ENCODE results near the gene ZBTB47.

ZBTB47 gene

GRCh38 chr3:42683875-42684598, 30.5 kb downstream of the ZBTB47 start:
- Histone ChIP-seq H3K36me3 (ENCODE audit: insufficient read depth) (no peaks in the 10 kb centered on the region), H3K4me3 (IDR thresholded peaks at IDR 0.05; ENCODE audit: insufficient read depth, low read depth, low read length) (no peak overlapping the region), H3K27me3 (ENCODE audit: insufficient read depth, low read depth) (no peaks in the 10 kb centered on the region), H4K20me1 (ENCODE audit: insufficient read depth) (no peaks in the 10 kb centered on the region), H3K9ac (no peak overlapping the region), H3K27ac (no peak overlapping the region), H2AFZ (ENCODE audit: low read depth) (no peak overlapping the region), H3K4me1 (ENCODE audit: low read depth, poor library complexity, severe bottlenecking) (peaks cover 2% of the 10 kb centered on the region), H3K4me2 (no peak overlapping the region), H3K79me2 (ENCODE audit: insufficient read depth, low read depth) (no peaks in the 10 kb centered on the region)
- no peak for TF ChIP-seq CTCF (conservative IDR thresholded peaks at IDR 0.05; ENCODE audit: low read depth, low read length)

DNA sequence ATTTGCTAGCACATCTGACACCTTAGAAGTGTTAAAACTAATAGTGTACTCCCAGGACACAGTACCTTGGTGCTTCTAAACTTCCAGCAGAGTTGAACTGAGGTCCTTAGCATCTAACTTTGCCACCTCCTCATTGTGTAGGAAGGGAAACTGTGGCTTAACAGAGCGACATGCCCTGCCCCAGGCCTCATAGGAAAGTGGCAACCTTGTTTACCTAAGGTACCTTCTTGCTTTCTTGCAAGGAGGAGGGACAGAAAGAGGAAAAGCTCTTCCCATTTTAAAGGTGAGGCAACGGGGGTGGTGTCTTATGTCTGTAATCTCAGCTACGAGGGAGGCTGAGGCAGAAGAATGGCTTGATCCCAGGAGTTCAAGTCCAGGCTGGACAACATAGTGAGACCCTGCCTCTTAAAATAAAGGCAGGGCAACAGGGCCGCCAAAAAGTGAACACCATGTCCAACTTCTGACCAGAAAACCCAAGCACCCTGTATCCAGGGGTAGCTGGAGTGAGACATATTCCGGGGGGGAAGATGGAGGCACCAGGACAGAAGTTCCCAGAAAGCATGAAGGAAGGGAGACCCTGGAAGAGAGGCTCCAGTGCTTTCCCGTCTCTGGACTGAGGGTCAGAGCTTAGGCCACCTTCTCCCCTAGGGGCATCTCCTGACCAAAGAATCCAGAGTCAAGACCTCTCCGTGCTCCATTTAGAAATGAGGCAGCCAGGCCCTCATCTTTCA, 31.3 kb downstream of the ZBTB47 start:
- Histone ChIP-seq H3K4me1 (ENCODE audit: low read depth, poor library complexity, severe bottlenecking) (no peaks in the 10 kb centered on the region), H3K27ac (no peak overlapping the region), H3K4me2 (no peak overlapping the region), H2AFZ (ENCODE audit: low read depth) (no peak overlapping the region), H3K27me3 (ENCODE audit: insufficient read depth, low read depth) (no peaks in the 10 kb centered on the region), H4K20me1 (ENCODE audit: insufficient read depth) (no peaks in the 10 kb centered on the region), H3K4me3 (IDR thresholded peaks at IDR 0.05; ENCODE audit: insufficient read depth, low read depth, low read length) (no peak overlapping the region), H3K9ac (no peak overlapping the region), H3K79me2 (ENCODE audit: insufficient read depth, low read depth) (no peaks in the 10 kb centered on the region), H3K36me3 (ENCODE audit: insufficient read depth) (no peaks in the 10 kb centered on the region)
- no peak for TF ChIP-seq CTCF (conservative IDR thresholded peaks at IDR 0.05; ENCODE audit: low read depth, low read length)

DNA sequence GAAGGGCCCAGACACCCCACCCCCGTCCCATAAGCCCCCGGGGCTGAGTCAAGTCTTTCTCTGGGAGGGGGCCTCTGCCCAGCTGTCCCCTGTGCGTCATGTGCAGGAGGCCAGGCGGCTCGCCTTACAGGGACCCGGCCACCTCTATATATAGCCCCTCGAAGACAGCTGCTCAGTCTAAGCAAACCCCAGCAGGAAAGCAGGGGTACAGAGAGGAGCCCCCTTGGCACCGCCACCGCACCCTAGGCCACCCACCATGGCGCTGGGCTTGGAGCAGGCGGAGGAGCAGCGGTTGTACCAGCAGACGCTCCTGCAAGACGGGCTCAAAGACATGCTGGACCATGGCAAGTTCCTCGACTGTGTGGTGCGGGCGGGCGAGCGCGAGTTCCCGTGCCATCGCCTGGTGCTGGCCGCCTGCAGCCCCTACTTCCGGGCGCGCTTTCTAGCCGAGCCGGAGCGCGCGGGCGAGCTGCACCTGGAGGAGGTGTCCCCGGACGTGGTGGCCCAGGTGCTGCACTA, 31.9 kb downstream of the ZBTB47 start, which contains the start of gene KLHL40:
TSS of gene KLHL40 (plus strand) at position 175 of the 519 bp plus-strand sequence. CDS start at position 257, 82 bp downstream.
- H3K4me2 ChIP-seq: no peak within 1 kb of the TSS
- H3K4me1 ChIP-seq (ENCODE audit: low read depth, poor library complexity, severe bottlenecking): no peaks in the 10 kb centered on the region
- H3K36me3 ChIP-seq (ENCODE audit: insufficient read depth): no peaks in the 10 kb centered on the region
- no peak within 1 kb of the TSS for H3K4me3 ChIP-seq (IDR thresholded peaks at IDR 0.05; ENCODE audit: insufficient read depth, low read depth, low read length)
- no peak for TF ChIP-seq CTCF (conservative IDR thresholded peaks at IDR 0.05; ENCODE audit: low read depth, low read length)
- H4K20me1 ChIP-seq (ENCODE audit: insufficient read depth): no peaks in the 10 kb centered on the region
- no peak within 1 kb of the TSS for H3K27ac ChIP-seq
- H3K79me2 ChIP-seq (ENCODE audit: insufficient read depth, low read depth): no peaks in the 10 kb centered on the region
- H2AFZ ChIP-seq (ENCODE audit: low read depth): no peak within 1 kb of the TSS
- H3K27me3 ChIP-seq (ENCODE audit: insufficient read depth, low read depth): no peaks in the 10 kb centered on the region
- H3K9ac ChIP-seq: no peak within 1 kb of the TSS

DNA sequence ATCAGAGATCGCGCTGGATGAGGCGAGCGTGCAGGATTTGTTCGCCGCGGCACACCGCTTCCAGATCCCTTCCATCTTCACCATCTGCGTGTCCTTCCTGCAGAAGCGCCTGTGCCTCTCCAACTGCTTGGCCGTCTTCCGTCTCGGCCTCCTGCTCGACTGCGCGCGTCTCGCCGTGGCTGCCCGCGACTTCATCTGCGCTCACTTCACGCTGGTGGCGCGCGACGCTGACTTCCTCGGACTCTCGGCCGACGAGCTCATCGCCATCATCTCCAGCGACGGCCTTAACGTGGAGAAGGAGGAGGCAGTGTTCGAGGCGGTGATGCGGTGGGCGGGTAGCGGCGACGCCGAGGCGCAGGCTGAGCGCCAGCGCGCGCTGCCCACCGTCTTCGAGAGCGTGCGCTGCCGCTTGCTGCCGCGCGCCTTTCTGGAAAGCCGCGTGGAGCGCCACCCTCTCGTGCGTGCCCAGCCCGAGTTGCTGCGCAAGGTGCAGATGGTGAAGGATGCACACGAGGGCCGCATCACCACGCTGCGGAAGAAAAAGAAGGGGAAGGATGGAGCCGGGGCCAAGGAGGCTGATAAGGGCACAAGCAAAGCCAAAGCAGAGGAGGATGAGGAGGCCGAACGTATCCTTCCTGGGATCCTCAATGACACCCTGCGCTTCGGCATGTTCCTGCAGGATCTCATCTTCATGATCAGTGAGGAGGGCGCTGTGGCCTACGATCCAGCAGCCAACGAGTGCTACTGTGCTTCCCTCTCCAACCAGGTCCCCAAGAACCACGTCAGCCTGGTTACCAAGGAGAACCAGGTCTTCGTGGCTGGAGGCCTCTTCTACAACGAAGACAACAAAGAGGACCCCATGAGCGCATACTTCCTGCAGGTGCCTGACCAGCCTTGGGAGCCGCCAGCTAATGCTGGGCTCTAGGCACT, 32.7 kb downstream of the ZBTB47 start:
- no peaks in the 10 kb centered on the region for H3K79me2 ChIP-seq (ENCODE audit: insufficient read depth, low read depth)
- H3K4me3 ChIP-seq (IDR thresholded peaks at IDR 0.05; ENCODE audit: insufficient read depth, low read depth, low read length): no peak overlapping the region
- no peak overlapping the region for H3K9ac ChIP-seq
- no peaks in the 10 kb centered on the region for H3K27me3 ChIP-seq (ENCODE audit: insufficient read depth, low read depth)
- H3K4me2 ChIP-seq: no peak overlapping the region
- no peak for TF ChIP-seq CTCF (conservative IDR thresholded peaks at IDR 0.05; ENCODE audit: low read depth, low read length)
- no peaks in the 10 kb centered on the region for H4K20me1 ChIP-seq (ENCODE audit: insufficient read depth)
- H3K36me3 ChIP-seq (ENCODE audit: insufficient read depth): no peaks in the 10 kb centered on the region
- H3K27ac ChIP-seq: no peak overlapping the region
- no peak overlapping the region for H2AFZ ChIP-seq (ENCODE audit: low read depth)
- H3K4me1 ChIP-seq (ENCODE audit: low read depth, poor library complexity, severe bottlenecking): no peaks in the 10 kb centered on the region
